NB4 (cell line): ENCODE results near the gene SERP2.
A peak's percentile ranks its signal among the peaks of the same experiment; 100 is the strongest.

Source experiments
- DNase-seq: peaks from one replicate; pipeline ENCODE4 v3.0.0; 2010; ENCODE audit warnings: low read depth
- H3K4me3 ChIP-seq: one replicate; pipeline ENCODE4 v1.5.1; 2011; ENCODE audit warnings: mild to moderate bottlenecking, low read depth, low read length, moderate library complexity
- MYC ChIP-seq: IDR thresholded peaks from 2 replicates; pipeline ENCODE4 v1.6.1; 2011; ENCODE audit warnings: low read depth, low read length
- POLR2A ChIP-seq: IDR thresholded peaks from 2 replicates; pipeline ENCODE4 v1.6.1; 2011; ENCODE audit warnings: mild to moderate bottlenecking; ENCODE audit not compliant: insufficient read length; ENCODE audit errors: extremely low read depth
- TF ChIP-seq, protein P1 (sequence below): IDR thresholded peaks from one replicate; pipeline ENCODE4 v1.5.1; 2012; ENCODE audit warnings: low read depth, low read length
- TF ChIP-seq, protein P2 (sequence below): IDR thresholded peaks from 2 replicates; pipeline ENCODE4 v1.6.1; 2011; ENCODE audit warnings: low read depth, low read length

The SERP2 gene

DNA sequence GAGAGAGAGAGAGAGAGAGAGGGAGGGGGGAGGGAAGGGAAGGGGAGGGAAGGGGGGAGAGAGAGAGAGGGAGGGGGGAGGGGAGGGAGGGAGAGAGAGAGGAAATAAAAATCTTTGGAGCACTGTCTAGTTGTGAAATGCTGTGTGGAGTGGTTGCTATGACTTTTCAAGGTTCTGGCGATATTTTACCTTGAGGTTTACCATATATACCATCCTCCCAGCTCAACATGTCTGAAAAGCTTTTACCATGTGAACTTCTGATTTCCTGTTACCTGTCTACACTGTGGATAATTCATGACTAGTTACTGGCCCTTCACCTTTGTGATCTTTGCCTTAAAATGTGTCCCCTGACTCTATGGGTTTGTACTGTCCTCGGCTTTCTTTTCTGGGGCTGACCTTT lies 38.2 kb downstream of the SERP2 start:
- TF ChIP-seq POLR2A: no peak
- TF ChIP-seq, protein P1, sequence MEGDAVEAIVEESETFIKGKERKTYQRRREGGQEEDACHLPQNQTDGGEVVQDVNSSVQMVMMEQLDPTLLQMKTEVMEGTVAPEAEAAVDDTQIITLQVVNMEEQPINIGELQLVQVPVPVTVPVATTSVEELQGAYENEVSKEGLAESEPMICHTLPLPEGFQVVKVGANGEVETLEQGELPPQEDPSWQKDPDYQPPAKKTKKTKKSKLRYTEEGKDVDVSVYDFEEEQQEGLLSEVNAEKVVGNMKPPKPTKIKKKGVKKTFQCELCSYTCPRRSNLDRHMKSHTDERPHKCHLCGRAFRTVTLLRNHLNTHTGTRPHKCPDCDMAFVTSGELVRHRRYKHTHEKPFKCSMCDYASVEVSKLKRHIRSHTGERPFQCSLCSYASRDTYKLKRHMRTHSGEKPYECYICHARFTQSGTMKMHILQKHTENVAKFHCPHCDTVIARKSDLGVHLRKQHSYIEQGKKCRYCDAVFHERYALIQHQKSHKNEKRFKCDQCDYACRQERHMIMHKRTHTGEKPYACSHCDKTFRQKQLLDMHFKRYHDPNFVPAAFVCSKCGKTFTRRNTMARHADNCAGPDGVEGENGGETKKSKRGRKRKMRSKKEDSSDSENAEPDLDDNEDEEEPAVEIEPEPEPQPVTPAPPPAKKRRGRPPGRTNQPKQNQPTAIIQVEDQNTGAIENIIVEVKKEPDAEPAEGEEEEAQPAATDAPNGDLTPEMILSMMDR: no peak
- TF ChIP-seq, protein P2, sequence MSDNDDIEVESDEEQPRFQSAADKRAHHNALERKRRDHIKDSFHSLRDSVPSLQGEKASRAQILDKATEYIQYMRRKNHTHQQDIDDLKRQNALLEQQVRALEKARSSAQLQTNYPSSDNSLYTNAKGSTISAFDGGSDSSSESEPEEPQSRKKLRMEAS: no peak
- no peak for TF ChIP-seq MYC

DNA sequence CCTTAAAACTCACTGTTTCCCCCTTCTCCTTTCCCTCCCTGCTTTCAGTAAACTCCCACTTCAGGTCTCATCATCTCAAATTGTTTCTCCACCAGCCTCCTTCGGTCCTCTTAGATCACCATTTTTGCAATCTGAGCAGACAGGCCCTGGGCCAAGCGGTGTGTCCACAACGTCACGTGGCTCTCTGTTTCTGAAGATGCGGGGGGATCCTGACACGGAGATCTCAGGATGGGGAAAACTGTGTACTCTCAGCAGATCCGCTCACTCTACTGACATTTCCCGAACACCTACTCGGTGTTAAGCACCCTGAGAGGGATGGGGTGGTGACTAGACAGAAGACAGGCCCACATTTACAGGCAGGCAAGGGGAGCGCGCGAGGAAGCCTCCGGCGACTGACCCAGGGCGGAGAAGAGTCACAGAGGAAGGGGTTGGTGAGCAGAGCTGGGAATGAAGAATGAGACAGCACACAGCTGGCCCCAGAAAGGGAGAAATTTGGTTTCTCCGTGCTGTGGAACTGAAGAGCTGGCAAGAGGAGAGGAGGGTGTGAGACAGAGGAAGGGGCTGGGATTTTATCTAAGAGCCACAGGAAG lies 38.8 kb downstream of the SERP2 start:
- DNase-seq: no peak
- TF ChIP-seq, protein P1: no peak
- TF ChIP-seq MYC (no peak), POLR2A (no peak)
- TF ChIP-seq, protein P2: no peak
- H3K4me3 ChIP-seq: no peak overlapping the region

More for the DNA sequence above, 38.2 kb downstream of the SERP2 start:
- no peak for DNase-seq
- H3K4me3 ChIP-seq: no peak overlapping the region

DNA sequence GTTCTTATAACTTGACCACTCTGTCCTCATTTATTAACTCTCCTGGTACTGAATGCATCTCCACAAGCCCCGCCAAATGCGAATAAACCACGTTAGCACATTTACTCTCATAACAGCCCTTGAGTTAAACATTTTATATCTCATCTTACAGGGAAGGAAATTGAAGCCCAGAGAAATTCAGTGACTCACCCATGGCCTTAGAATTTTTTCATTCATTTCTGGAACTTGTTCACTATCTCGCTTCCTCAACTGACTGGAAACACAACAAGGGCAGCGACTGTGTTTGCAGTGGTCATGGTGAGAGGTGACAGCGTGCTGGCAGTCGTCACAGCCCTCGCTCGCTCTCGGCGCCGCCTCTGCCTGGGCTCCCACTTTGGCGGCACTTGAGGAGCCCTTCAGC lies 39.5 kb downstream of the SERP2 start:
- H3K4me3 ChIP-seq: no peak overlapping the region
- DNase-seq: no peak

DNA sequence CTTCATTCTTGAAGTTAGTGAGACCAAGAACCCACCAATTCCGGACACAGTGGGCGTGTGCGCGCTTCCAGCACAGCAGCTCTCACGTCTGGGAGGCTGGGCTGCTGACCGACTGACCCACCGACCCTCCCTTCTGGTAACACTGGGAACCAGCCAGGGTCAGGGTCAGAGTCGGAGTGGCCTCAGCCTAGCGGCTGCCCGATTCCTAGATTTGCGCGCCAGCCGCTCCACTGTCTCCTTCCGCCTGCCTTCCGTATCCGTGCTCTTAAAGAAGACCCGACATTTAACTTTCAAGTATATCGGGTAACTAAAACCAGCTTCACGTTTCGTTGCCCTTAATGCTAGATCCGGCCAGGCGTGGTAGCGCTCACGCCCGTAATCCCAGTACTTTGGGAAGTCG lies 41.1 kb downstream of the SERP2 start:
- H3K4me3 ChIP-seq: no peak overlapping the region
- TF ChIP-seq, protein P2: no peak
- no peak for TF ChIP-seq MYC
- TF ChIP-seq, protein P1: no peak
- TF ChIP-seq POLR2A: no peak
- DNase-seq: no peak

More for the DNA sequence above, 39.5 kb downstream of the SERP2 start:
- TF ChIP-seq MYC (no peak), POLR2A (no peak)
- TF ChIP-seq, protein P1: no peak
- TF ChIP-seq, protein P2: no peak

DNA sequence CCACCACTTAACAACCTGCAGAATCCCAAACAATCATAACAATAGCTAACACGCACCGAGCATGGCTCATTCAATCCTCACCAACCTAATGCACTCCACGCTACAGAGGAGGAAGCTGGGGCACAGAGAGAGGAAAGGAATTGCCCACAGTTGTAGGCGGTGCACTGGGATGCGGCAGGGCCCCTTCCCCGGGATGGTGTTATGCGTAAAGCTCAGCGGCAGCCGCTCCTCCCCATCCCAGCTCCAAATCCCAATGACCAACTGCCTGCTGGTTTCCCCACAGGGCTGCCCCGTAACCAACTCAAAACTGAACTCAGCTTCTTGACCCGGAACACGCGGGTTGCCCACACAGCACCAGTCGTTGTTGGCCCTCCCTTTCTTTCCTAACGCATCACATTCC lies 42.2 kb downstream of the SERP2 start:
- TF ChIP-seq, protein P2: no peak
- TF ChIP-seq, protein P1: no peak
- TF ChIP-seq MYC (no peak), POLR2A (no peak)
- no peak for DNase-seq
- no peak overlapping the region for H3K4me3 ChIP-seq

DNA sequence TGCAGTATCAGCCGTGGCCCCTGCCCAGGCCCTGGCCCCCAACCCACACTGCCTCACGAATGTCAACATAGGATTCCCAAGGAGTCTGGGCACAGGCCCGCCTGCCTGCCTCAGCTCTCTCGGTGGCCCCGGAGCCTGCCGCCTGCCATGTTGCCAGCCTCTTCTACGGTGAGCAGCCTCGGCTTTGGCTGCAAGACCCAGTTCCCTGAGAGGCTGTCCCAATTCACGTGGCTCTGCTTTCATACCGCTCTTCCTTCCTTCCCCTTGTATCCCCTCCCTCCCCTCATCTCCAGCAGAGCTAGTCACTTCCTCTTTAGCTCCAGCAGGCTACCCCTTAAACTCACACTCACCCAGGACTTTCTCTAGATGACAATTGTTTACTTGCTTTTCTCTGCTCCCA lies 42.7 kb downstream of the SERP2 start:
- TF ChIP-seq, protein P1: no peak
- TF ChIP-seq, protein P2: peak; percentile 74; the same call in 1 of the 2 replicates
- TF ChIP-seq MYC: no peak
- H3K4me3 ChIP-seq: no peak overlapping the region
- DNase-seq: peak; percentile 69
